ENCODE measurements around the gene CENPVL3. TPM values are rescaled to one million over a fixed set of nuclear protein-coding genes. Genes with fewer than 3 reads are reported as not detected.
"Not testable (repeated sequence)": the region's sequence is repeated elsewhere in the genome, so short reads cannot be mapped to it uniquely, and the experiment has no call there.

Gene CENPVL3
- total RNA-seq: not detected

- not testable (repeated sequence) for DNase-seq (ENCODE audit: low spot score)
These were observed at the start of gene CENPVL3 for GRCh38 chrX:51618241-51619155. CENPVL3 (minus strand) TSS chrX:51618912; CDS start chrX:51618873, 39 bp downstream.

DNA sequence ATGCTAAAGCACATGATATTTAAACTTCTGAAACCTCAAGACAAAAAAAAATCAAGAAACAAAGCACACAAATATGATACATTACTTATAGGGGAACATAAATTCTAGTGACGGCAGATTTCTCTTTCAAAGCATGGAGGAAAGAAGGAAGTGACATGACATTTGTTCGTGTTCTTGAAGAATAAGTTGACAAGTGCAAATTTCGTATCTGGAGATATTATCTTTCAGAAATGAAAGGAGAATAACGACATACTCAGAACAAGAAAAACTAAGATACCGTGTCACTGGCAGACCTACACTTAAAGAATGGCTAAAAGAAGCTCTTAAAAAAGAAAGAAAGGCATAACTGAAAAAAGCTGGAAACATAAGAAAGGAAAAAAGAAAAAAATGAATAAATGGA is 47.3 kb upstream of the CENPVL3 start:
- DNase-seq (ENCODE audit: low spot score): no peak

GRCh38 chrX:51643377-51643776 is 24.7 kb upstream of the CENPVL3 start:
- no peak for DNase-seq (ENCODE audit: low spot score)

DNA sequence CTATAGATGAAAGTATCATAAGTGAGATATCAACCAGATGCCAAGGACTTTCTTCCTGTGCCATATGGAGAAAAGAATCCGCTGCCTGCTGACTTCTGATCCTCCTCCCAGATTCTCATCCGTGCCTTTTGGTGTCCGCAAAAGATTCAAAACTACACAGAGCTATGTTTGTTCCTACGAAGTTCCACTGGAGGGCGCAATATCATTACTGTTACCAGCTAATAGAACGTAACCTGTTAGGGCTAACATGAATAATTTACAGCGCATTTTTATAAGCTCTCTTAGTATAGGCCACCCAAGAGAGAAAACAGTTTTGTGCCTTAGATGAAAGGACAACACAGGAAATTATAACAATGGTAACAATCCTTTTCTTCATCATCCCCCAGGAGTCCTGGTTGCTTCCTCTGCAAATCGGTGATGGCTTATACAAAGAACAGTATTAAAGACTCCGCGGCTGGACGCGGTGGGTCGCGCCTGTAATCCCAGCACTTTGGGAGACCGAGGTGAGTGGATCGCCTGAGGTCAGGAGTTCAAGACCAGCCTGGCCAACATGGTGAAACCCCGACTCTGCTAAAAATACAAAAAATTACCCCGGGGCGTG is 22.8 kb upstream of the CENPVL3 start:
- DNase-seq (ENCODE audit: low spot score): no peak

- DNase-seq (ENCODE audit: low spot score): not testable (repeated sequence)
These were observed 17.8 kb upstream of the CENPVL3 start for GRCh38 chrX:51636511-51636910.

DNA sequence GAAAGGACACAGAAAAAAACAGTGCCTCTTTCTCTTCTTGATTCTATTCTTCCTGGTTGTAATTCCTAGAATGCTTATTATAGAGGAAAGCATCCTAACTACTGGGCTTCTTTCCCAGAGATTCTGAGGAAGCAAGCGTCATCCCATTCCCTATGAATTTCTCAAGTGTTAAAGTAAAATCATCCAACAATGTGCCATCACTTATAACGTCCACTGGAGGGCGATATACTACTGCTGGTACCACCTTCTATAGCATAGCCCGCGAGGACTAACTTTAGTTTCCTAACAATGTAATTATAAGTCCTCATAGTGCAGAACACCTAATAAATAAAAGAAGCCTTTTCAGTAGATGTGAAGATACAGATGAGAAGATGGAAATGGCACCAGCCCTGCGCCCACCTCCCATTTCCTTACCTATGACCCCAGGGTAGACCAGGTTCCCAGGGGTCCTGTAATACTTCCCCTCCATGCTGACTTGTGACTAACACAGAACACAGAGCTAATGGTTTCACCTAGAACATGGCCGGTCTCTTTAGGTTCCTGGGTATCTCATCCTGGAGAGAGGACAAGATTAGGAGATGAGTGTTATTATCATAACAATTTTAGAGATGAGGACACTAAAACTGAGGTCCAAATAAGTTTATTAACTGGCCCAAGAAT is 4.2 kb downstream of the CENPVL3 start:
- DNase-seq (ENCODE audit: low spot score): no peak

- DNase-seq (ENCODE audit: low spot score): no peak
These were observed 9.9 kb downstream of the CENPVL3 start for GRCh38 chrX:51608766-51609165.

DNA sequence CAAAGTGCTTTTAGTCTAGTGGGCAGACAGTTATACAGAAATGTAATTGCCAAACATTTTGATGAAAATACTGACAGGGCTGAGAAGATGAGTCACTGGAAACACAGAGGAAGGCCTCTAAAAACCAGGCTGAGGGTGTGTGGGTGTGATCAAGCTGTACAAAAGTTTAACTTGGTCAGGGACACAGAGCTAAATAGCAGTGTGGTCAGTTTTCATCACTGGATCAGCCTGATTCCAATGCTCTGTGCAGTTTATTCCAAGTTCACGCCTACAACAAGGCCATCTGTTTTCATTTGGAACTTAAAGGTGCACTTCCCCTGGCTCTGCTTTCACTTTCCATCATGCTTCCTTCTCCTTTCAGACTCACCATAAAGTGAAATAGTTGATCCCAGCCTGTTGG is 10.6 kb downstream of the CENPVL3 start:
- no peak for DNase-seq (ENCODE audit: low spot score)

DNA sequence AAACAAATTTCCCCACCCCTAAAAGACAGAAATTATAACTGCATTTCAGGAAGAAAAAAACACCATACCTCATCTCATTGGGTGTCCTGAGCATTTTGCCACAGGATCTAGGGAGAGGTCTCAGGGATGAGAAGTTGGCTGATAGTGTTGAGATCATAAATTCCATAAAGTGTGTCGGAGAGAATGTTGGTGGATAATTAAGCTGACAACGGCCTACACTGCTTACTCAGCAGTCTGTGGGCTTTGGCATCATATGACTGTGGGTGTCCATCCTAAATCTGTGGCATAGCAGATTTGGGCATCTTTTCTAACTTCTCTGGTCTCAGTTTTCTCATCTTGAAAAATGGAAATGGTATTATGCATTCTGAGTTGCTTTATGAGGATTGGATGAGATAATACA is 12.3 kb downstream of the CENPVL3 start:
- no peak for DNase-seq (ENCODE audit: low spot score)

- DNase-seq (ENCODE audit: low spot score): no peak
These were observed 19.8 kb downstream of the CENPVL3 start for GRCh38 chrX:51598899-51599298.

- no peak for DNase-seq (ENCODE audit: low spot score)
These were observed 46.8 kb downstream of the CENPVL3 start for GRCh38 chrX:51571874-51572273.

GRCh38 chrX:51569561-51569960 is 49.2 kb downstream of the CENPVL3 start:
- DNase-seq (ENCODE audit: low spot score): no peak

DNA sequence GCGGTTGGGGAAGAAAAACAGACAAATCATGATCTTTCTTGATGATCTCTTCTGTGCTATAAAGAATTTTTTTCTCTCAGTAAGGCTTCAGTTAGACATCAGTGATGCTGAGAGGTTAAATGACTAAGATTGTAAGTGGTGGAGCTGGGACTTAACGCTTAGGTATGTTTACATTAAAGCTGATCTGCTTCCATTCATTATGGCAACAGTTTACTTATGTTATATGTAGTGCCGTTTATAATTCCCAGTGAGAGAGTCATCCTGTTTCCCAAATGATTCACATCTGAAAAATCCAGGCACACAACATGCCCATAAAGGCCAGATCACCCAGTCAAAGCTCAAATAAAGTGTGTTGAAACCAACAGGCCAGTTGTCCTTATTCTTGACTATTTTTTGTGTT is 50.1 kb downstream of the CENPVL3 start:
- DNase-seq (ENCODE audit: low spot score): no peak

Other genes starting within 250 kb of the CENPVL3 start
- 1.2 TPM for gene NUDT11, start 122.3 kb downstream of the CENPVL3 start, total RNA-seq
- gene CENPVL2, start 63.9 kb upstream of the CENPVL3 start, total RNA-seq: not detected
- gene CENPVL1, start 91.6 kb upstream of the CENPVL3 start, total RNA-seq: not detected
- gene GSPT2, start 124.5 kb upstream of the CENPVL3 start, total RNA-seq: 12.0 TPM